H1 (cell line): ENCODE data around the gene SNED1. TPM values are rescaled to one million over a fixed set of nuclear protein-coding genes. Genes with fewer than 3 reads are reported as not detected.
A peak's percentile ranks its signal among the peaks of the same experiment; 100 is the strongest.

Source experiments
- CTCF ChIA-PET: fragments of 300-600 bp; sonication (Branson Sonifier 250); formaldehyde crosslinking; loops from one replicate; lab custom pipeline; 2021; ENCODE audit not compliant: partially characterized antibody; lab: Charles Lee
- POLR2A ChIA-PET: fragments of 300-600 bp; sonication (Branson Sonifier 250); formaldehyde crosslinking; loops from one replicate; lab custom pipeline; 2021; ENCODE audit warnings: inconsistent platforms; ENCODE audit not compliant: partially characterized antibody; lab: Charles Lee
- DNase-seq, 2 experiments: peaks; one replicate each; pipeline versions ENCODE4 v3.0.0 to v3.0.0-alpha.2; 2010 to 2022; ENCODE audit warnings: low spot score in 2 of 2, low read depth in 1 of 2, mixed read lengths in 1 of 2
- FAIRE-seq: peaks from 2 replicates; lab custom pipeline; 2011; peaks lifted over from hg19 to GRCh38; lab: Jason Lieb, UNC
- H2AFZ ChIP-seq: 2 replicates; pipeline ENCODE4 v1.8.1; 2012; ENCODE audit warnings: low read length, inconsistent platforms
- H2AK5ac ChIP-seq: 2 replicates; pipeline ENCODE4 v1.6.1; 2013; ENCODE audit warnings: low read depth, low read length
- H2BK120ac ChIP-seq: replicated peaks from 2 replicates; pipeline ENCODE3; 2013; ENCODE audit warnings: low read depth, low read length, inconsistent platforms
- H2BK12ac ChIP-seq: 2 replicates; pipeline ENCODE4 v1.6.1; 2013; ENCODE audit warnings: low read depth, low read length
- H2BK15ac ChIP-seq: 2 replicates; pipeline ENCODE4 v1.6.1; 2013; ENCODE audit warnings: low read length
- H2BK20ac ChIP-seq: 2 replicates; pipeline ENCODE4 v1.6.1; 2013; ENCODE audit warnings: low read length
- H2BK5ac ChIP-seq: 2 replicates; pipeline ENCODE4 v1.6.1; 2013; ENCODE audit warnings: low read depth, low read length
- H3K14ac ChIP-seq: 2 replicates; pipeline ENCODE4 v1.6.1; 2013; ENCODE audit warnings: inconsistent platforms; ENCODE audit not compliant: insufficient read length
- H3K18ac ChIP-seq: 2 replicates; pipeline ENCODE4 v1.6.1; 2013; ENCODE audit warnings: low read length; ENCODE audit errors: extremely low read depth
- H3K23ac ChIP-seq: 2 replicates; pipeline ENCODE4 v1.6.1; 2013; ENCODE audit warnings: inconsistent platforms; ENCODE audit not compliant: insufficient read length
- H3K23me2 ChIP-seq: 2 replicates; pipeline ENCODE4 v1.6.1; 2013; ENCODE audit warnings: low read depth, low read length
- H3K27ac ChIP-seq: 2 replicates; pipeline ENCODE4 v1.6.1; 2011; ENCODE audit warnings: low read depth, low read length, inconsistent platforms
- H3K27me3 ChIP-seq, 4 experiments: replicated peaks in 1 of 4; 1 replicate in 1 of 4; 2 replicates in 3 of 4; pipeline versions ENCODE4 v1.6.1 to v1.8.1; 2011 to 2013; ENCODE audit warnings: low read length in 3 of 4, mild to moderate bottlenecking in 3 of 4, inconsistent platforms in 2 of 4, mixed read lengths in 2 of 4, moderate library complexity in 1 of 4; ENCODE audit not compliant: control insufficient read depth in 3 of 4, insufficient read depth in 3 of 4; ENCODE audit errors: extremely low read depth in 1 of 4
- H3K36me3 ChIP-seq, 4 experiments: 2 replicates each; pipeline versions ENCODE4 v1.6.1 to v1.8.1; 2011 to 2013; ENCODE audit warnings: mild to moderate bottlenecking in 4 of 4, low read length in 3 of 4, moderate library complexity in 2 of 4, control low read depth in 1 of 4, inconsistent platforms in 1 of 4; ENCODE audit not compliant: insufficient read depth in 4 of 4, control insufficient read depth in 2 of 4
- H3K4ac ChIP-seq: replicated peaks from 2 replicates; pipeline ENCODE3; 2013; ENCODE audit warnings: low read length, low read depth, mixed read lengths, inconsistent platforms; ENCODE audit not compliant: insufficient read length
- H3K4me1 ChIP-seq, 4 experiments: replicated peaks in 1 of 4; 1 replicate in 1 of 4; 2 replicates in 3 of 4; pipeline versions ENCODE4 v1.6.1 to v1.8.1; 2011 to 2013; ENCODE audit warnings: low read length in 3 of 4, inconsistent platforms in 2 of 4, mixed read lengths in 1 of 4; ENCODE audit not compliant: insufficient read depth in 4 of 4, control insufficient read depth in 3 of 4
- H3K4me2 ChIP-seq, 2 experiments: 2 replicates each; pipeline versions ENCODE4 v1.6.1 to v1.8.1; 2011 to 2013; ENCODE audit warnings: low read depth in 2 of 2, low read length in 2 of 2, control low read depth in 1 of 2, inconsistent platforms in 1 of 2, mild to moderate bottlenecking in 1 of 2; ENCODE audit not compliant: insufficient read depth in 1 of 2
- H3K4me3 ChIP-seq, 4 experiments: fragments of 200-600, 300-600 bp in 1 of 4; sonication (generic), shearing (Covaris generic), sonication (Bioruptor Twin) in 1 of 4; 2 replicates each; pipeline versions ENCODE4 v1.5.1 to v1.8.1; 2011 to 2016; ENCODE audit warnings: low read length in 4 of 4, low read depth in 3 of 4, control low read depth in 2 of 4, inconsistent platforms in 2 of 4, mild to moderate bottlenecking in 2 of 4, mixed read lengths in 1 of 4, moderate library complexity in 1 of 4; ENCODE audit not compliant: insufficient read depth in 2 of 4; ENCODE audit errors: extremely low read depth in 1 of 4
- H3K56ac ChIP-seq: replicated peaks from 2 replicates; pipeline ENCODE3; 2013; ENCODE audit warnings: low read depth, mild to moderate bottlenecking, mixed read lengths, low read length, inconsistent platforms; ENCODE audit not compliant: insufficient read length
- H3K79me1 ChIP-seq: 2 replicates; pipeline ENCODE4 v1.6.1; 2013; ENCODE audit warnings: low read depth, low read length, control low read depth
- H3K79me2 ChIP-seq, 2 experiments: 2 replicates each; pipeline versions ENCODE4 v1.6.1 to v1.8.1; 2012 to 2013; ENCODE audit warnings: low read length in 2 of 2, mild to moderate bottlenecking in 2 of 2, inconsistent platforms in 1 of 2; ENCODE audit not compliant: insufficient read depth in 2 of 2, control insufficient read depth in 1 of 2
- H3K9ac ChIP-seq, 4 experiments: replicated peaks in 1 of 4; 1 replicate in 1 of 4; 2 replicates in 3 of 4; pipeline versions ENCODE4 v1.6.1 to v1.8.1; 2011 to 2013; ENCODE audit warnings: low read depth in 3 of 4, low read length in 3 of 4, control low read depth in 2 of 4, mild to moderate bottlenecking in 2 of 4, moderate library complexity in 2 of 4, inconsistent platforms in 1 of 4; ENCODE audit errors: extremely low read depth in 1 of 4
- H3K9me3 ChIP-seq, 2 experiments: 2 replicates each; pipeline versions ENCODE4 v1.6.1 to v1.8.1; 2012 to 2013; ENCODE audit warnings: mild to moderate bottlenecking in 2 of 2, moderate library complexity in 2 of 2, control low read depth in 1 of 2, inconsistent platforms in 1 of 2, low read depth in 1 of 2, low read length in 1 of 2, mixed read lengths in 1 of 2; ENCODE audit not compliant: insufficient read depth in 2 of 2
- H4K20me1 ChIP-seq, 2 experiments: replicated peaks in 1 of 2; 2 replicates each; pipeline versions ENCODE3 to v1.8.1; 2011 to 2013; ENCODE audit warnings: inconsistent platforms in 2 of 2, low read length in 2 of 2, mild to moderate bottlenecking in 1 of 2; ENCODE audit not compliant: insufficient read depth in 2 of 2, control insufficient read depth in 1 of 2
- H4K5ac ChIP-seq: 2 replicates; pipeline ENCODE4 v1.6.1; 2013; ENCODE audit warnings: low read length, low read depth, mixed read lengths, inconsistent platforms; ENCODE audit not compliant: insufficient read length
- H4K8ac ChIP-seq: 2 replicates; pipeline ENCODE4 v1.8.0; 2013; ENCODE audit warnings: mild to moderate bottlenecking, moderate library complexity, low read length, inconsistent platforms; ENCODE audit not compliant: insufficient read depth; ENCODE audit errors: extremely low read depth
- H4K91ac ChIP-seq: replicated peaks from 2 replicates; pipeline ENCODE3; 2013; ENCODE audit warnings: low read length, mixed read lengths, inconsistent platforms; ENCODE audit not compliant: insufficient read length
- ATF3 ChIP-seq: IDR thresholded peaks from 2 replicates; pipeline ENCODE4 v1.6.1; 2011; ENCODE audit warnings: low read depth, mild to moderate bottlenecking, low read length; ENCODE audit not compliant: insufficient read depth
- BRCA1 ChIP-seq: IDR thresholded peaks from 2 replicates; pipeline ENCODE4 v1.6.1; 2012; ENCODE audit warnings: low read depth, low read length, improper control_type of control experiment
- CEBPB ChIP-seq: IDR thresholded peaks from 2 replicates; pipeline ENCODE4 v1.6.1; 2012; ENCODE audit warnings: low read depth, low read length
- EP300 ChIP-seq, 2 experiments: IDR thresholded peaks; 1 replicate in 1 of 2; 2 replicates in 1 of 2; pipeline ENCODE4 v1.6.1; 2011 to 2012; ENCODE audit warnings: low read depth in 2 of 2, low read length in 2 of 2, mild to moderate bottlenecking in 2 of 2, borderline replicate concordance in 1 of 2, inconsistent platforms in 1 of 2, moderate library complexity in 1 of 2
- FOSL1 ChIP-seq: IDR thresholded peaks from 2 replicates; pipeline ENCODE4 v1.6.1; 2011; ENCODE audit warnings: mild to moderate bottlenecking, low read depth, low read length, moderate library complexity; ENCODE audit not compliant: insufficient read depth
- NRF1 ChIP-seq: IDR thresholded peaks from 2 replicates; pipeline ENCODE4 v1.6.1; 2011; ENCODE audit warnings: mild to moderate bottlenecking, low read depth, low read length, improper control_type of control experiment
- PHF8 ChIP-seq: fragments of 200-600 bp; sonication (generic); conservative IDR thresholded peaks from 2 replicates; pipeline ENCODE4 v1.7.1; 2012; ENCODE audit warnings: low read depth, mild to moderate bottlenecking, inconsistent platforms, low read length, moderate library complexity
- POLR2AphosphoS5 ChIP-seq: IDR thresholded peaks from 2 replicates; pipeline ENCODE4 v1.6.1; 2011; ENCODE audit warnings: low read depth, low read length
- RAD21 ChIP-seq, 2 experiments: IDR thresholded peaks in 1 of 2; conservative IDR thresholded peaks in 1 of 2; 2 replicates each; pipeline ENCODE4 v1.6.1; 2011; ENCODE audit warnings: low read depth in 2 of 2, low read length in 2 of 2, improper control_type of control experiment in 1 of 2, inconsistent platforms in 1 of 2, mild to moderate bottlenecking in 1 of 2, moderate library complexity in 1 of 2
- SRF ChIP-seq: IDR thresholded peaks from 2 replicates; pipeline ENCODE4 v1.6.1; 2011; ENCODE audit warnings: mild to moderate bottlenecking, low read depth, low read length, moderate library complexity
- WGBS, 2 experiments: shearing (Covaris generic) in 1 of 2; methylation state at CpG; one replicate each; pipeline versions ENCODE4 v1.1.6 to v1.1.7; 2013 to 2015; ENCODE audit warnings: low lambda C conversion rate in 2 of 2, mixed read lengths in 2 of 2, inconsistent platforms in 1 of 2, low coverage in 1 of 2, missing lambda C conversion rate in 1 of 2; ENCODE audit not compliant: insufficient replicate concordance in 2 of 2, insufficient coverage in 1 of 2, insufficient read length in 1 of 2; ENCODE audit errors: extremely low coverage in 1 of 2, missing lambda C conversion rate in 1 of 2; 5-methylcytosine and 5-hydroxymethylcytosine counted together
- polyA plus RNA-seq, 7 experiments: library from polyadenylated mRNA; depleted of rRNA in 3 of 7; stranded (reverse) in 5 of 7; unstranded in 2 of 7; fragments of >200 nt in 5 of 7; fragments of 200-250 nt in 2 of 7; gene quantifications; 1 replicate in 5 of 7; 2 replicates in 1 of 7; 4 replicates in 1 of 7; pipeline versions ENCODE4 v1.2.1 to v1.2.3, GENCODE V29; 2011 to 2013; ENCODE audit warnings: missing spikeins in 2 of 7, mixed read lengths in 2 of 7
- total RNA-seq: library from RNA; stranded (reverse); fragmentation: NEBNext Ultra II Directional; extraction: Animal tissue kit (Norgen Biotek cat#: 25700); gene quantifications from 2 replicates; pipeline ENCODE4 v1.2.1, GENCODE V29; 2021

The SNED1 gene
- total and polyA plus RNA-seq, 2 of the 8 experiments (the other 6 are each of a cell fraction or from before 2014, with no cell fraction given): 1.9 TPM

DNA sequence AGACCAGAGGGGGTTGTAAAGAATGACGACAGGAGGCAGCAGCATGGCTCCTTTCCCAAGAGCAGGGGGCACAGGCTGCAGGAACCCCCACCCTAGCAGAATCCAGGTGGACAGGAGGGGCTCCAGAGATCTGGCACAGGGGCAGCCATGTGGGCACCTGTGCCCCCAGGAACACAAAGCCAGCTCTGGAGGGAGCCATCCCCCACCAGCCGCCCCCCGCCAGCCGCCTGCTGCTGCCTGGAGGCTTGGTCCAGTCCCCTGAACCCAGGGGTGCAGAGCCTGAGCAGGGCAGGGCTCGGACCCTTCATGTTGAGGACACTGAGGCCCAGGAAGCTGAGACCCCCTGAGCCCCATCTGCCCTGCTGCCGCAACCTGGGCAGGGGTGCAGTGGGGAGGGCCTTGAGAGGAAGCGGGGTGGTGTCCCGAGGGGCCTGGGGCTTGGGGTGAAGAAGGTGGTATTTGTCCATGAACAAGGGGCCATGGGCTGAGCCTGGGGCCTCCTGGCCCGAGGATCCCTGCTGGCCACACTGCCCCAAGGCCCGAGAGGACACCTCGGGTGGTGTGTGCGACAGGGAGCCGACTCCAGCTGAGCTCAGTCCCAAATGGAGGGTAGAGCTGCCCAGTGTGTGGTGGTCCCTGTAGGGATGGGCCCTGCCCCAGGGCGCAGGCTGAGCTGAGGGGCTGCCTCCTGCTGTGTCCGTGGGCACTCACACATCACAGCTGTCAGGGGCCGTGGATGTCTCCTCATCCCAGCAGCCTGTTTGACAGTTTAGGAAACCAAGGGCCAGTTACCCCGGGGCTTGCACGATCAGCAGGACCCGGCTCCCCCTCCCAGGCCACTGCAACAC lies 39.8 kb upstream of the SNED1 start:
- H3K4me3 ChIP-seq: no peak overlapping the region
- no peak overlapping the region for H3K23ac ChIP-seq
- no peak overlapping the region; the same call in 1 of the 2 replicates for H3K18ac ChIP-seq
- no peak overlapping the region for H2BK120ac ChIP-seq
- H2AFZ ChIP-seq: no peak overlapping the region
- H3K56ac ChIP-seq: no peak overlapping the region
- H4K5ac ChIP-seq: no peak overlapping the region
- 0 out of 2 replicates have a peak overlapping the region, but pooled peaks have one; percentile 46 for H2BK15ac ChIP-seq
- H3K14ac ChIP-seq: no peak overlapping the region
- CTCF ChIA-PET: interaction anchor here (1.0 to 1.6 kb wide), 4 partner anchors 25 to 118 kb away, joined by 3 to 5 read pairs (median 5); no protein-coding TSS in a partner anchor
- no peaks in the 10 kb centered on the region for H3K79me1 ChIP-seq
- no peak overlapping the region for H4K8ac ChIP-seq
- no peak overlapping the region for H3K27ac ChIP-seq
- H2BK5ac ChIP-seq: no peak overlapping the region
- H4K20me1 ChIP-seq: peaks cover 0 to 10% of the 10 kb centered on the region in 2 experiments
- DNase-seq: peak in 1 of 2 experiments; percentile 40
- no peaks in the 10 kb centered on the region for H3K79me2 ChIP-seq
- no peak overlapping the region for H2BK12ac ChIP-seq
- POLR2A ChIA-PET: no interaction called here
- peaks cover 0 to 17% (median 8%) of the 10 kb centered on the region in 4 experiments; a peak in 5 of 7 replicates for H3K4me1 ChIP-seq
- H3K36me3 ChIP-seq: no peaks in the 10 kb centered on the region
- H3K9ac ChIP-seq: no peak overlapping the region
- H3K9me3 ChIP-seq: no peaks in the 10 kb centered on the region
- H2AK5ac ChIP-seq: 0 out of 2 replicates have a peak overlapping the region, but pooled peaks have one; percentile 40
- H4K91ac ChIP-seq: no peak overlapping the region
- H3K27me3 ChIP-seq: no peaks in the 10 kb centered on the region
- no peak overlapping the region for H3K4me2 ChIP-seq
- H3K23me2 ChIP-seq: peaks cover 8% of the 10 kb centered on the region; the same call in 1 of the 2 replicates
- WGBS, 2 experiments: 89% methylated on average over 19 of the region's 19 CpGs; no CpG with 5 or more reads in 1 of the 2 experiments
- no peak overlapping the region for H3K4ac ChIP-seq
- no peak overlapping the region for H2BK20ac ChIP-seq
- FAIRE-seq: no peak
- TF ChIP-seq CEBPB: no peak
- no peak for TF ChIP-seq NRF1
- no peak for TF ChIP-seq SRF
- no peak for TF ChIP-seq BRCA1
- no peak for TF ChIP-seq EP300 (IDR thresholded peaks at IDR 0.05; ENCODE audit: borderline replicate concordance in 1 of 2, low read depth in 2 of 2, low read length in 2 of 2)
- no peak for TF ChIP-seq ATF3
- no peak for TF ChIP-seq PHF8
- no peak for TF ChIP-seq FOSL1
- no peak for TF ChIP-seq RAD21 (IDR thresholded peaks at IDR 0.05 in 1 of 2, conservative IDR thresholded peaks at IDR 0.05 in 1 of 2; ENCODE audit: low read depth in 2 of 2, low read length in 2 of 2)
- TF ChIP-seq POLR2AphosphoS5: no peak
